Progenitor cell of endocrine pancreas (in vitro differentiated cells): ENCODE measurements around the gene BAIAP2L1. TPM values are rescaled to one million over a fixed set of nuclear protein-coding genes. Genes with fewer than 3 reads are reported as not detected.

ENCODE experiments used
- DNase-seq: peaks from one replicate; pipeline ENCODE4 v3.0.0; 2021; ENCODE audit warnings: low spot score; ENCODE audit not compliant: unreplicated experiment
- H3K27ac Mint-ChIP-seq: 2 replicates; pipeline ENCODE4 v1.8.0; 2021; ENCODE audit warnings: mild to moderate bottlenecking, moderate library complexity, mixed read lengths
- H3K27me3 Mint-ChIP-seq: 2 replicates; pipeline ENCODE4 v1.8.0; 2021; ENCODE audit warnings: mixed read lengths
- H3K36me3 Mint-ChIP-seq: 2 replicates; pipeline ENCODE4 v1.8.0; 2022; ENCODE audit warnings: mixed read lengths; ENCODE audit not compliant: insufficient read depth
- H3K4me1 Mint-ChIP-seq: 2 replicates; pipeline ENCODE4 v1.8.0; 2021; ENCODE audit warnings: low read depth, mixed read lengths
- H3K4me3 Mint-ChIP-seq: 2 replicates; pipeline ENCODE4 v1.8.0; 2021; ENCODE audit warnings: low read depth, mild to moderate bottlenecking, moderate library complexity, mixed read lengths
- H3K9me3 Mint-ChIP-seq: 2 replicates; pipeline ENCODE4 v1.8.0; 2021; ENCODE audit warnings: low read depth, mixed read lengths
- CTCF ChIP-seq: fragments of 200-600 bp; sonication (generic); IDR thresholded peaks from one replicate; pipeline ENCODE4 v1.5.0; 2021; ENCODE audit warnings: antibody characterized with exemption, mild to moderate bottlenecking; ENCODE audit not compliant: unreplicated experiment
- total RNA-seq: library from RNA; stranded (reverse); gene quantifications from 2 replicates; pipeline ENCODE4 v1.2.1, GENCODE V29; 2021

Gene BAIAP2L1
- total RNA-seq, 1 donor from 2014 or later, result 34.2 TPM

- no peaks in the 10 kb centered on the region for H3K9me3 Mint-ChIP-seq
- no peak for TF ChIP-seq CTCF
- peaks cover 3% of the 10 kb centered on the region for H3K27me3 Mint-ChIP-seq
- no peak overlapping the region for H3K4me3 Mint-ChIP-seq
- DNase-seq, result no peak
- H3K27ac Mint-ChIP-seq, result no peak overlapping the region
- H3K4me1 Mint-ChIP-seq, result no peaks in the 10 kb centered on the region
- peaks cover 13% of the 10 kb centered on the region for H3K36me3 Mint-ChIP-seq
These were observed 52.0 kb downstream of the BAIAP2L1 start for GRCh38 chr7:98348726-98349474.

- TF ChIP-seq CTCF, result no peak
- DNase-seq, result no peak
- no peaks in the 10 kb centered on the region for H3K9me3 Mint-ChIP-seq
- no peak overlapping the region for H3K27ac Mint-ChIP-seq
- peaks cover 5% of the 10 kb centered on the region for H3K4me1 Mint-ChIP-seq
- H3K4me3 Mint-ChIP-seq, result no peak overlapping the region
- H3K27me3 Mint-ChIP-seq, result peaks cover 3% of the 10 kb centered on the region
- H3K36me3 Mint-ChIP-seq, result peaks cover 6% of the 10 kb centered on the region
These were observed 54.3 kb downstream of the BAIAP2L1 start for GRCh38 chr7:98346515-98347069.

- peaks cover 8% of the 10 kb centered on the region for H3K9me3 Mint-ChIP-seq
- DNase-seq, result no peak
- no peak for TF ChIP-seq CTCF
- H3K36me3 Mint-ChIP-seq, result peaks cover 11% of the 10 kb centered on the region
- H3K4me1 Mint-ChIP-seq, result peaks cover 5% of the 10 kb centered on the region
- no peak overlapping the region for H3K4me3 Mint-ChIP-seq
- H3K27ac Mint-ChIP-seq, result no peak overlapping the region
- no peaks in the 10 kb centered on the region for H3K27me3 Mint-ChIP-seq
These were observed 59.8 kb downstream of the BAIAP2L1 start for GRCh38 chr7:98341106-98341505.

DNA sequence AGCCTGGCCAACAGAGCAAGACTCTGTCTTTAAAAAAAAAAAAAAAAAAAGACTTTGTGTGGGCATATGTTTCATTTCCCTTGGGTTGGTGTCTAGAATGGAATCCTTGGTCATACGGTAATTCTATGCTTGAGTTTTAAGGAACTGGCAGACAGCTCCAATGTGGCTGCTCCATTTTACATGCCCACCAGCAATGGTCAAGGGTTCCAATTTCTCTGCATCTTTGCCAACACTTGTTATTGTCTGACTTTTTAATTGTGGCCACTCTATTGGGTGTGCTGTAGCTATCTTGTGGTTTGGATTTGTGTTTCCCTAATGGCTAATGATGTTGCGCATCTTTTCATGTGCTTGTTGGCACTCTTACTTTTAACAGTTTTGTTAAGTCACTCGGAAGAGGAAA lies 61.8 kb downstream of the BAIAP2L1 start:
- Mint-ChIP-seq H3K27ac (no peak overlapping the region), H3K9me3 (peaks cover 8% of the 10 kb centered on the region), H3K4me1 (peaks cover 5% of the 10 kb centered on the region), H3K36me3 (peaks cover 11% of the 10 kb centered on the region), H3K4me3 (no peak overlapping the region), H3K27me3 (no peaks in the 10 kb centered on the region)
- no peak for DNase-seq
- no peak for TF ChIP-seq CTCF

DNA sequence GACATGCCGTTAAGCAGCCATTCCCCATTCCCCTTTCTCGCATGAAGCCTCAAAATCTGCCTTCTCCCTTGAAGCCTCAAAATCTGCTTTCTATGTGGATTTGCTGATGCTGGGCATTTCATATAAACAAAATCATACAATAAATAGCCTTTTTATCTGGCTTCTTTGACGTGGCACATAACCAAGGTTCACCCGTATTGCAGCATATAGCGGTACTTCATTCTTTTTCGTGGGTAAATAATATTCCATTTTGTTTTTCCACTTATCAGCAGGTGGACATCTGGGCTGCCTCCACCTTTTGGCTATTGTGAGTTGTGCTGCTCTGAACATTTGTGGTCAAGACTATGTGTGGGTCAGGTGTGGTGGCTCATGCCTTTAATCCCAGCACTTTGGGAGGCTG lies 62.4 kb downstream of the BAIAP2L1 start:
- no peak overlapping the region for H3K27ac Mint-ChIP-seq
- no peak for DNase-seq
- H3K4me1 Mint-ChIP-seq, result peaks cover 5% of the 10 kb centered on the region
- H3K36me3 Mint-ChIP-seq, result peaks cover 11% of the 10 kb centered on the region
- H3K27me3 Mint-ChIP-seq, result no peaks in the 10 kb centered on the region
- TF ChIP-seq CTCF, result no peak
- H3K4me3 Mint-ChIP-seq, result no peak overlapping the region
- H3K9me3 Mint-ChIP-seq, result peaks cover 8% of the 10 kb centered on the region
